AG09309 (cell line): Measurements from ENCODE around the gene DOK4.
"Not testable (repeated sequence)": the region's sequence is repeated elsewhere in the genome, so short reads cannot be mapped to it uniquely, and the experiment has no call there.

Experiments used
- DNase-seq: peaks from one replicate; pipeline ENCODE4 v3.0.0-alpha.2; 2010; ENCODE audit warnings: low read depth
- H3K4me3 ChIP-seq: 2 replicates; pipeline ENCODE4 v1.5.1; 2011; ENCODE audit warnings: mild to moderate bottlenecking, low read depth, low read length, moderate library complexity; ENCODE audit not compliant: control insufficient read depth
- TF ChIP-seq, protein P1 (sequence below): IDR thresholded peaks from 2 replicates; pipeline ENCODE4 v1.5.1; 2011; ENCODE audit warnings: mild to moderate bottlenecking, low read depth, low read length, inconsistent platforms; ENCODE audit not compliant: insufficient read depth, control insufficient read depth; ENCODE audit errors: missing control alignments

The DOK4 gene

DNA sequence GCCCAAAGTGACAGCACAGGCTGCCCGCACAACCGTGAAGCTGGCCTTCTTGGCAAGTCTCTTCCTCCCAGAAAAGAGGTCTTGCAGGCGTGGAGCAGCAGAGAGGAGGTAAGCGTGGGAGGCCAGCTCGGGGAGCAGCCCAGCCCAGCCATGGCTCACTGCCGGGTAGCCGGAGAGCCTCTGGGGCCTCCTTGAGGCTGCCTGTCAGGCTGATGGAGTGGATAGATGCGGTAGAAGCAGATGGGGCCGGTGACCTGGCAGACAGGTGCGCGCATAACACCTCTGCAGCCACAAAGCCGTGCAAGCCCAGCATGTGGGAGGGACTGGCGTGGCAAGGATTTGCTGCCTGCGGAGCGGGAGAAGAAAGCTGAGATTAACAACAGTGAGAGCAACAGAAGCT is 17.1 kb upstream of the DOK4 start:
- TF ChIP-seq, protein P1, sequence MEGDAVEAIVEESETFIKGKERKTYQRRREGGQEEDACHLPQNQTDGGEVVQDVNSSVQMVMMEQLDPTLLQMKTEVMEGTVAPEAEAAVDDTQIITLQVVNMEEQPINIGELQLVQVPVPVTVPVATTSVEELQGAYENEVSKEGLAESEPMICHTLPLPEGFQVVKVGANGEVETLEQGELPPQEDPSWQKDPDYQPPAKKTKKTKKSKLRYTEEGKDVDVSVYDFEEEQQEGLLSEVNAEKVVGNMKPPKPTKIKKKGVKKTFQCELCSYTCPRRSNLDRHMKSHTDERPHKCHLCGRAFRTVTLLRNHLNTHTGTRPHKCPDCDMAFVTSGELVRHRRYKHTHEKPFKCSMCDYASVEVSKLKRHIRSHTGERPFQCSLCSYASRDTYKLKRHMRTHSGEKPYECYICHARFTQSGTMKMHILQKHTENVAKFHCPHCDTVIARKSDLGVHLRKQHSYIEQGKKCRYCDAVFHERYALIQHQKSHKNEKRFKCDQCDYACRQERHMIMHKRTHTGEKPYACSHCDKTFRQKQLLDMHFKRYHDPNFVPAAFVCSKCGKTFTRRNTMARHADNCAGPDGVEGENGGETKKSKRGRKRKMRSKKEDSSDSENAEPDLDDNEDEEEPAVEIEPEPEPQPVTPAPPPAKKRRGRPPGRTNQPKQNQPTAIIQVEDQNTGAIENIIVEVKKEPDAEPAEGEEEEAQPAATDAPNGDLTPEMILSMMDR = no peak
- H3K4me3 ChIP-seq = no peak overlapping the region
- no peak for DNase-seq

DNA sequence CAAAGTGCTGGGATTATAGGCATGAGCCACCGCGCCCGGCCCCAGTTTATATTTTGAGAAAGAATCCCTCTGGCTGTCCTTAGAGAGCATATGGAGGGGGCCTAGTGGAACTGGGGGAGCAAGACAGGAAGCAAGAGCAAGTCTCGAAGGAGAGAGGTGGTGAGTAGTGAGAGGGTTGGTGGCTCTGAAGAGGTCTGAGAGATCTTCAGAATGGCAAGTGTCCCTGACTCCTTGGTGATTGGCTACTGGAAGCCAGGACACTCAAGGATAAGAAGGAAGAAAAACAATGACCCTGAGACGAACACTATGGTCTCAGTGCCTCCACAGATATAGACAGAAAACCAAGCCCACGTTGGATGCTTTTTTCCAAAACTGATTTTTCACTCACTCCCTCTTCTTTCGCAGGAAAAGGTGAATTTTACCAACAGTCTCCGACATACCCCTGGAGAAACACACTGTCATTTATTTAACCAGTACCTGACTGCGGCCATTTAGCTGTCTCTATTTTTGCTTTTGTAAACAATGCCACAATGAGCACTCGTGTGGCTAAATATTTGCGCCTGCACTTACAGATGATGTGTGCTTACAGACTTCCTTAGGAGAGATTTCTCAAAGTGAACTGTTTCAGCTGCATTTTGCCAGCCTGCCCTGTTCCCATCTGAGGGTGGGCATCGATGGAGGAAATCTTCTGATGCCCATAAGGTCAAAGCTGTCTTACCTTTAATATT is 15.9 kb upstream of the DOK4 start:
- H3K4me3 ChIP-seq = no peak overlapping the region
- TF ChIP-seq, protein P1 = no peak
- DNase-seq = no peak

DNA sequence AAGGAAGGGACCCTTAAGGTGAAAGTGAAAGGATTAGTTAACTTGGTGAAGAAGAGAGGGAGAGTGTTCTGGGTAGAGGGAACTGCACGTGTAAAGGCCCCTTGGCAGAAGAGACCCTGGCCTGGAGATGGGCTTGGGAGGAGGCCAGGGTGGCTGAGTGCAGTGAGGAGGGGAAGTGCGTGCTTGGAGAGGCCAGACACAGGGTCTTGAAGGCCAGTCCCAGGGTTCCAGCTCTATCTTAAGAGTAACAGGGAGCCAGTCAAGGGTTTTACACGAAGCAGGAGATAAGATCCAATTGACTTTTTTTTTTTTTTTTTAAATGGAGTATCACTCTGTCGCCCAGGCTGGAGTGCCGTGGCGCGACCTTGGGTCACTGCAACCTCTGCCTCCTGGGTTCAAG is 15.2 kb upstream of the DOK4 start:
- no peak for DNase-seq
- TF ChIP-seq, protein P1 = no peak
- H3K4me3 ChIP-seq = no peak overlapping the region

DNA sequence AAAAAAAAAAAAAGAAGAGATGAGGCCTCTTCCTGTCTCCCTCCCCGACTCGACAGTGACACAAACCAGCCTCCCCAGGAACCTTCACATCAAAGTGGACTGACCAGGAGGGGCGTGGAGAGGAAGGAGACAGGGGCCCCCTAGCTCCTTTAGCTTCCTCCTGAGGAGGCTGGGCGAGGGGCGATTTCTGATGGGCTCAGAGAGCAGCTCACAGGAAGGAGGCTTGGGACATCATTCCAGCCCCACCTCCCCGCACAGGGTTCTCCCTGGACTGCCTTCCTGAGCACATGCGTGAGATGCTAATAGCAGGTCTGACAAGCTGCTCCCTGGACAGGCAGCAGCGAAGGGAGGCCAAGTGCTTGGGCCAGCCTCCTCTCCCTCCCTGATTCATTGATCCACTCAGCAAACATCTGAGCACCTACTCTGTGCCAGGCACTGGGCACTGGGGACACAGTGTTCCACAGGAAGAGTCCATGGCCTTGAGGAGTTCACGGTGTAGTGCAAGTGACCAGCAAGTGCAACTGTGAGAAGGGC is 14.4 kb upstream of the DOK4 start:
- DNase-seq = no peak
- TF ChIP-seq, protein P1 = no peak
- H3K4me3 ChIP-seq = no peak overlapping the region

DNA sequence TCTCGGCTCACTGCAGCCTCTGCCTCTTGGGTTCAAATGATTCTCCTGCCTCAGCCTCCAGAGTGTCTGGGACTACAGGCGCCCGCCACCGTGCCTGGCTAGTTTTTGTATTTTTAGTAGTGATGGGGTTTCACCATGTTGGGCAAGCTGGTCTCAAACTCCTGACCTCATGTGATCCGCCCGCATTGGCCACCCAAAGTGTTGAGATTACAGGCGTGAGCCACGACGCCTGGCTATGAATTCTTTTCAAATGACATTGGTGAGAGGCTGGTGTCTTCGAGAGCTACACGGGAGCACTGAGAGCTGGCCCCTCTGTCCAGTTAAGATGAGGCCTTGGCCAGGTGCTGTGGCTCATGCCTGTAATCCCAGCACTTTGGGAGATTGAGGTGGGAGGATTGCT is 13.6 kb upstream of the DOK4 start:
- not testable (repeated sequence) for DNase-seq, H3K4me3 ChIP-seq

DNA sequence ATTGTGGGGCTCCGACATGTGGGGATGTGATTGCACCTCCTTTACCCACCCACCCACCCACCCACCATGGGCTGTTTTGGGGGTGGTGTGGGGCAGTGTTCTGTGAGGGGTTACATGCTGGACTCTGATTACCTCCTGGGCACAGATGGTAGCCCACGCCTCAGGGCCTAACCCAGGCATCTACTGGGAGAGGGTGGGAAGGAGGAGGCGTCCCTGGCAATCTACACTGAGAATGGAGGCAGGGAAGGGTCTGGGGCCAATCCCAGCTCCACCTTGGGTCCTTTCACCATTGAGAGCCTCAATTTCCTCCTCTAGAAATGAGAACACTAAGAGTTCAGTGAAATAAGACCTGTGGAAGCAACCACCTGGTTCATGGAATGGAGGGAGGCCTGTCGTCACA is 11.7 kb upstream of the DOK4 start:
- no peak overlapping the region for H3K4me3 ChIP-seq
- no peak for DNase-seq
- TF ChIP-seq, protein P1 = no peak

DNA sequence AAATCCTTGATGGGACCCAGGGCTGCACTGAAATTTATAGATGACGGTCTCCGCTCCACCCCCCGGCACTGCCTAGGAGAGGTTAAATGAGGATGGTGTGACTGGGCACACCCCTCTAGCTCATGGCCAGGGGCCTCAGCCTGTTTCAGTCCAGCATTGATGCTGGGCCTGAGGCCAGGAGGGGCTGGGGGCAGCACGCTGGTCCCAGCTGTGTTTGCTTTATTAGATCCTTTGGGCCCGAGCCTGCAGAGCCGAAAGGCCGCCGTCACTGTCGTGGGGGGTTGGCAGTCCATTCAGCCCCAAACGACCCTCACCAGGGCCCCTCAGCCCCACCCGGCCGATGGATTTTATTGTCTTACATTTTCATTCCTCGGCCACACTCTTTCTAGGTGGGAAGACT is 10.8 kb upstream of the DOK4 start:
- TF ChIP-seq, protein P1 = no peak
- DNase-seq = no peak
- no peak overlapping the region for H3K4me3 ChIP-seq
